B cell (primary cell): ENCODE results near the gene ZDHHC22. TPM values are rescaled to one million over a fixed set of nuclear protein-coding genes. Genes with fewer than 3 reads are reported as not detected.

Experiments
- ATAC-seq: fragments of 200-7000 bp; cut with Tn5 transposase; one replicate; pipeline ENCODE4 v1.10.0; 2021; ENCODE audit warnings: low read depth, mild to moderate bottlenecking, moderate number of reproducible peaks, moderate library complexity
- CTCF ChIA-PET: fragments of 350-600 bp; sonication (Branson Sonifier 250); formaldehyde crosslinking; loops from one replicate; lab custom pipeline; 2021; ENCODE audit warnings: antibody characterized with exemption, inconsistent platforms; lab: Charles Lee
- POLR2A ChIA-PET: fragments of 350-600 bp; sonication (Branson Sonifier 250); formaldehyde crosslinking; loops from one replicate; lab custom pipeline; 2021; ENCODE audit warnings: antibody characterized with exemption; lab: Charles Lee
- DNase-seq: peaks from one replicate; pipeline ENCODE4 v3.0.0; 2013
- H2AFZ ChIP-seq: 2 replicates; pipeline ENCODE4 v1.6.1; 2012; ENCODE audit warnings: mild to moderate bottlenecking, low read depth, low read length; ENCODE audit not compliant: insufficient read depth, poor library complexity, severe bottlenecking
- H3K27ac ChIP-seq, 2 donors: 1 replicate in 1 of 2; 2 replicates in 1 of 2; pipeline ENCODE4 v1.5.1; 2012 to 2013; ENCODE audit warnings: low read length in 2 of 2, mild to moderate bottlenecking in 2 of 2, moderate library complexity in 1 of 2
- H3K27me3 ChIP-seq, 4 experiments: fragments of 200-600 bp in 1 of 4; sonication (generic) in 1 of 4; replicated peaks in 1 of 4; 1 replicate in 2 of 4; 2 replicates in 2 of 4; pipeline versions ENCODE4 v1.6.1 to v1.7.0; 2013 to 2016; ENCODE audit warnings: low read length in 3 of 4, mild to moderate bottlenecking in 2 of 4, mixed read lengths in 1 of 4, moderate library complexity in 1 of 4; ENCODE audit not compliant: insufficient read depth in 4 of 4, control insufficient read depth in 3 of 4; ENCODE audit errors: control extremely low read depth in 1 of 4
- H3K36me3 ChIP-seq, 2 experiments: replicated peaks in 1 of 2; 1 replicate in 1 of 2; 2 replicates in 1 of 2; pipeline versions ENCODE4 v1.6.1 to v1.7.1; 2013; ENCODE audit warnings: low read length in 1 of 2; ENCODE audit not compliant: insufficient read depth in 2 of 2, control insufficient read depth in 1 of 2; ENCODE audit errors: control extremely low read depth in 1 of 2, extremely low read depth in 1 of 2
- H3K4me1 ChIP-seq, 2 donors: fragments of 200-600 bp in 1 of 2; sonication (generic) in 1 of 2; 1 replicate in 1 of 2; 2 replicates in 1 of 2; pipeline versions ENCODE4 v1.5.1 to v1.6.1; 2013 to 2017; ENCODE audit warnings: low read length in 2 of 2; ENCODE audit not compliant: control insufficient read depth in 2 of 2, insufficient read depth in 2 of 2
- H3K4me2 ChIP-seq: replicated peaks from 2 replicates; pipeline ENCODE3; 2012; ENCODE audit warnings: mild to moderate bottlenecking, low read depth, low read length; ENCODE audit not compliant: poor library complexity, severe bottlenecking
- H3K4me3 ChIP-seq, 5 experiments: fragments of 200-600 bp in 1 of 5; sonication (generic) in 1 of 5; 1 replicate in 3 of 5; 2 replicates in 2 of 5; pipeline versions ENCODE4 v1.5.1 to v1.7.0; 2011 to 2016; ENCODE audit warnings: low read length in 4 of 5, mild to moderate bottlenecking in 4 of 5, low read depth in 2 of 5, control low read depth in 1 of 5, moderate library complexity in 1 of 5; ENCODE audit not compliant: insufficient read depth in 1 of 5; ENCODE audit errors: control extremely low read depth in 1 of 5, extremely low read depth in 1 of 5
- H3K79me2 ChIP-seq: fragments of 200-600 bp; sonication (generic); one replicate; pipeline ENCODE4 v1.6.0; 2016; ENCODE audit warnings: low read length; ENCODE audit not compliant: control insufficient read depth, insufficient read depth
- H3K9ac ChIP-seq: fragments of 200-600 bp; sonication (generic); 2 replicates; pipeline ENCODE4 v1.6.1; 2017; ENCODE audit warnings: mild to moderate bottlenecking, low read length, moderate library complexity
- H3K9me3 ChIP-seq, 3 donors: one replicate each; pipeline versions ENCODE4 v1.6.1 to v1.7.1; 2013; ENCODE audit warnings: low read length in 2 of 3; ENCODE audit not compliant: control insufficient read depth in 2 of 3, insufficient read depth in 1 of 3; ENCODE audit errors: control extremely low read depth in 1 of 3
- H4K20me1 ChIP-seq: 2 replicates; pipeline ENCODE4 v1.6.0; 2012; ENCODE audit warnings: mild to moderate bottlenecking, low read length; ENCODE audit not compliant: insufficient read depth, control insufficient read depth, poor library complexity, severe bottlenecking
- H3K27ac Mint-ChIP-seq: one replicate; pipeline ENCODE4 v1.8.0; 2021; ENCODE audit warnings: mixed read lengths
- H3K27me3 Mint-ChIP-seq: one replicate; pipeline ENCODE4 v1.8.0; 2021; ENCODE audit warnings: mixed read lengths
- H3K4me1 Mint-ChIP-seq: one replicate; pipeline ENCODE4 v1.8.0; 2021; ENCODE audit warnings: mixed read lengths
- H3K4me3 Mint-ChIP-seq: one replicate; pipeline ENCODE4 v1.8.0; 2021; ENCODE audit warnings: mixed read lengths
- H3K9me3 Mint-ChIP-seq: one replicate; pipeline ENCODE4 v1.8.0; 2022; ENCODE audit warnings: mixed read lengths; ENCODE audit not compliant: insufficient read depth
- EZH2 ChIP-seq: IDR thresholded peaks from 2 replicates; pipeline ENCODE4 v1.6.1; 2012; ENCODE audit warnings: borderline replicate concordance, low read depth, mild to moderate bottlenecking, moderate library complexity, low read length; ENCODE audit not compliant: insufficient read depth, poor library complexity, severe bottlenecking
- WGBS: methylation state at CpG from one replicate; pipeline ENCODE4 v1.1.5; 2013; ENCODE audit warnings: missing lambda C conversion rate; ENCODE audit not compliant: insufficient coverage; 5-methylcytosine and 5-hydroxymethylcytosine counted together
- intact Hi-C: fragments of 100-400 bp; cut with micrococcal nuclease; formaldehyde crosslinking; loops from one replicate; pipeline ENCODE4 v1.10.0; 2022
- polyA plus RNA-seq: library from polyadenylated mRNA; depleted of rRNA; stranded (reverse); fragments of >200 nt; gene quantifications from 2 replicates; pipeline ENCODE4 v1.2.3, GENCODE V29; 2012
- total RNA-seq, 2 donors: library from RNA; stranded (reverse); fragments of 120-200 nt in 1 of 2; gene quantifications; 1 replicate in 1 of 2; 2 replicates in 1 of 2; pipeline versions ENCODE4 v1.2.3 to v1.2.4, GENCODE V29; 2013 to 2022
- TF ChIP-seq, protein P1 (sequence below): fragments of 200-600 bp; IDR thresholded peaks from one replicate; pipeline ENCODE4 v1.8.0; 2022; ENCODE audit warnings: antibody characterized with exemption, mild to moderate bottlenecking

ZDHHC22 gene
- total and polyA plus RNA-seq, 2 donors (not counting 1 experiment from before 2014, with no cell fraction given), result not detected

- 100% methylated on average over 2 of the region's 3 CpGs for WGBS
- ATAC-seq, result no peak
- intact Hi-C loops, result no loop called here
Measured at GRCh38 chr14:77153802-77154201, 12.2 kb upstream of the ZDHHC22 start.

More at GRCh38 chr14:77153802-77154201, 12.2 kb upstream of the ZDHHC22 start:
- H3K9ac ChIP-seq, result no peak overlapping the region
- H4K20me1 ChIP-seq, result no peaks in the 10 kb centered on the region
- no peak overlapping the region for H3K4me3 Mint-ChIP-seq
- peaks cover 0 to 3% (median 0%) of the 10 kb centered on the region in 3 donors for H3K9me3 ChIP-seq
- H3K79me2 ChIP-seq, result no peaks in the 10 kb centered on the region
- no peaks in the 10 kb centered on the region for H3K9me3 Mint-ChIP-seq
- no peak overlapping the region for H3K27ac ChIP-seq
- H2AFZ ChIP-seq, result no peak overlapping the region
- peaks cover 0 to 37% (median 3%) of the 10 kb centered on the region in 4 experiments for H3K27me3 ChIP-seq
- H3K4me1 Mint-ChIP-seq, result no peaks in the 10 kb centered on the region
- no peaks in the 10 kb centered on the region for H3K4me1 ChIP-seq
- H3K36me3 ChIP-seq, result no peaks in the 10 kb centered on the region
- no peak overlapping the region for H3K27ac Mint-ChIP-seq
- H3K4me2 ChIP-seq, result no peak overlapping the region
- ChIA-PET POLR2A (interaction anchor here (1.3 kb wide), 1 partner anchor 162 kb away, joined by 3 read pairs; no protein-coding TSS in a partner anchor), CTCF (interaction anchor here (1.1 to 7.7 kb wide), 7 partner anchors 11 to 397 kb away, joined by 3 to 108 read pairs (median 20); partner anchors contain the start of gene ZDHHC22)
- H3K27me3 Mint-ChIP-seq, result peaks cover 46% of the 10 kb centered on the region
- no peak for DNase-seq
- no peak for TF ChIP-seq EZH2
- TF ChIP-seq, protein P1, sequence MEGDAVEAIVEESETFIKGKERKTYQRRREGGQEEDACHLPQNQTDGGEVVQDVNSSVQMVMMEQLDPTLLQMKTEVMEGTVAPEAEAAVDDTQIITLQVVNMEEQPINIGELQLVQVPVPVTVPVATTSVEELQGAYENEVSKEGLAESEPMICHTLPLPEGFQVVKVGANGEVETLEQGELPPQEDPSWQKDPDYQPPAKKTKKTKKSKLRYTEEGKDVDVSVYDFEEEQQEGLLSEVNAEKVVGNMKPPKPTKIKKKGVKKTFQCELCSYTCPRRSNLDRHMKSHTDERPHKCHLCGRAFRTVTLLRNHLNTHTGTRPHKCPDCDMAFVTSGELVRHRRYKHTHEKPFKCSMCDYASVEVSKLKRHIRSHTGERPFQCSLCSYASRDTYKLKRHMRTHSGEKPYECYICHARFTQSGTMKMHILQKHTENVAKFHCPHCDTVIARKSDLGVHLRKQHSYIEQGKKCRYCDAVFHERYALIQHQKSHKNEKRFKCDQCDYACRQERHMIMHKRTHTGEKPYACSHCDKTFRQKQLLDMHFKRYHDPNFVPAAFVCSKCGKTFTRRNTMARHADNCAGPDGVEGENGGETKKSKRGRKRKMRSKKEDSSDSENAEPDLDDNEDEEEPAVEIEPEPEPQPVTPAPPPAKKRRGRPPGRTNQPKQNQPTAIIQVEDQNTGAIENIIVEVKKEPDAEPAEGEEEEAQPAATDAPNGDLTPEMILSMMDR, result no peak
- H3K4me3 ChIP-seq, result no peak overlapping the region
